Caco-2 (cell line): Measurements from ENCODE around the gene XXYLT1. TPM values are rescaled to one million over a fixed set of nuclear protein-coding genes. Genes with fewer than 3 reads are reported as not detected.

Experiments used
- BruUV-seq: library from RNA; stranded (reverse); fragments of 400-500 nt; replicated peaks from 2 replicates; lab custom pipeline; 2021; lab: Mats Ljungman, UMichigan
- CTCF ChIA-PET: fragments of 300-600 bp; sonication (Branson Sonifier 250); formaldehyde crosslinking; loops from one replicate; lab custom pipeline; 2022; ENCODE audit warnings: antibody characterized with exemption; lab: Charles Lee
- POLR2A ChIA-PET: fragments of 300-600 bp; sonication (Branson Sonifier 250); formaldehyde crosslinking; loops from one replicate; lab custom pipeline; 2022; ENCODE audit warnings: antibody characterized with exemption; lab: Charles Lee
- DNase-seq, 2 experiments: peaks; one replicate each; pipeline versions ENCODE4 v3.0.0 to v3.0.0-alpha.2; 2020 to 2022
- H3K27me3 ChIP-seq: replicated peaks from 2 replicates; pipeline ENCODE4 v1.6.0; 2011; ENCODE audit warnings: low read length; ENCODE audit not compliant: control insufficient read depth, insufficient read depth
- H3K36me3 ChIP-seq: 2 replicates; pipeline ENCODE4 v1.5.1; 2011; ENCODE audit warnings: low read length; ENCODE audit not compliant: control insufficient read depth, insufficient read depth
- H3K4me1 ChIP-seq: fragments of 250-450 bp; sonication (Bioruptor Pico); 2 replicates; pipeline ENCODE4 v1.5.1; 2020; ENCODE audit warnings: mild to moderate bottlenecking
- H3K4me3 ChIP-seq: 2 replicates; pipeline ENCODE4 v1.5.1; 2011; ENCODE audit warnings: low read depth, mild to moderate bottlenecking, control low read depth, low read length
- H3K9me3 ChIP-seq: fragments of 250-450 bp; sonication (Bioruptor Pico); 2 replicates; pipeline ENCODE4 v1.5.1; 2020; ENCODE audit warnings: mild to moderate bottlenecking, moderate library complexity
- H3K27ac Mint-ChIP-seq: one replicate; pipeline ENCODE4 v1.8.0; 2022; ENCODE audit warnings: mixed read lengths; ENCODE audit not compliant: unreplicated experiment
- H3K27me3 Mint-ChIP-seq: one replicate; pipeline ENCODE4 v1.8.0; 2022; ENCODE audit warnings: mixed read lengths; ENCODE audit not compliant: insufficient read depth, unreplicated experiment
- H3K36me3 Mint-ChIP-seq: one replicate; pipeline ENCODE4 v1.8.0; 2022; ENCODE audit warnings: mild to moderate bottlenecking, mixed read lengths; ENCODE audit not compliant: insufficient read depth, unreplicated experiment
- H3K4me1 Mint-ChIP-seq: one replicate; pipeline ENCODE4 v1.8.0; 2022; ENCODE audit warnings: low read depth, mixed read lengths; ENCODE audit not compliant: unreplicated experiment
- H3K4me3 Mint-ChIP-seq: one replicate; pipeline ENCODE4 v1.8.0; 2022; ENCODE audit warnings: mild to moderate bottlenecking, moderate library complexity, mixed read lengths; ENCODE audit not compliant: unreplicated experiment
- H3K9me3 Mint-ChIP-seq: one replicate; pipeline ENCODE4 v1.8.0; 2022; ENCODE audit warnings: mixed read lengths; ENCODE audit not compliant: unreplicated experiment
- CTCF ChIP-seq, 2 experiments: fragments of 200-600 bp in 1 of 2; IDR thresholded peaks; 1 replicate in 1 of 2; 2 replicates in 1 of 2; pipeline versions ENCODE4 v1.5.1 to v1.8.0; 2011 to 2022; ENCODE audit warnings: antibody characterized with exemption in 1 of 2, control low read depth in 1 of 2, inconsistent platforms in 1 of 2, low read depth in 1 of 2, low read length in 1 of 2, mild to moderate bottlenecking in 1 of 2, moderate library complexity in 1 of 2; ENCODE audit not compliant: insufficient read depth in 1 of 2, severe bottlenecking in 1 of 2, unreplicated experiment in 1 of 2
- intact Hi-C: fragments of 100-400 bp; cut with micrococcal nuclease; formaldehyde crosslinking; loops from one replicate; pipeline ENCODE4 v1.10.0; 2022; ENCODE audit not compliant: unreplicated experiment
- total RNA-seq: library from RNA; stranded (reverse); gene quantifications from 2 replicates; pipeline ENCODE4 v1.2.3, GENCODE V29; 2022

The XXYLT1 gene
- total RNA-seq, 1 experiment from 2014 or later, result 14.2 TPM

DNA sequence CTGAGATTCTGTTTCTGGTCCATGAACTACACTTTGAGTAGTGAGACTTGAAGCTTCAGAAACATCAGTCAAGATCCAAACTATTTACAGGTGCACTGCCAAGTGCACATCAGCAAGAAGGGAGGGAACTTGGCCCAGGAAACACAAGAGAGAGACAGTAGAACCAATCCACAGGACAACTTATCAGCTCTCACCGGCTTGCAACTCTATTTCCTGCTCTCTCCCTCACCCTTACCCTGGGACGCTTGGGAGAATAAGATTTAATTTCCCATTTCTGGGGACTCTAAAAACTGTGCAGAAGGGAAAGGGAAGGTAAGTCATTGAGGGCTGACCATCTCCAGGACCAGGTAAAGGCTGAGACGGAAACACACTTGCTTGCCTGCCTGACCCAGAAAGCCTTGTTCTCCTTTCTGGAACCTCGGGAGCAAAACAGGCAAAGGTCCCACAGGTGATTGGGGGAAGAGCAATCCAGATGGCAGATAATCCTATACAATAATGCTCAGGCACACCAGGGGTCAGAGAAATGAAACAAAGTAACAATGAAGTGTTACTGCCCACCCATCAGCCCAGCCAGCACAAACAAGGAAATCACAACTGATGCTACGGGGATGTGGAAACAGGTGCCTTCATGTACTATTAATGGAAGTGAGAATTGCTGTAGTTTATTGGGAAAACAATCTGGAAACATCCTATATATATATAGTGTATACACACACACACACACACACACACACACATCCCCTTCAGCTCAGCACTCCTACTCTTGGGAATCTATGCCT lies 154.4 kb downstream of the XXYLT1 start:
- H3K36me3 Mint-ChIP-seq, result no peaks in the 10 kb centered on the region
- POLR2A ChIA-PET, result no interaction called here
- no peaks in the 10 kb centered on the region for H3K27me3 Mint-ChIP-seq
- no peak for DNase-seq
- H3K4me1 Mint-ChIP-seq, result peaks cover 25% of the 10 kb centered on the region
- intact Hi-C loops, result loop anchor here (5.0 kb wide), 1 partner anchor 36 kb away; no protein-coding TSS in a partner anchor
- H3K9me3 Mint-ChIP-seq, result no peaks in the 10 kb centered on the region
- H3K36me3 ChIP-seq, result no peaks in the 10 kb centered on the region
- peaks cover 32% of the 10 kb centered on the region for H3K4me1 ChIP-seq
- BruUV-seq, result no TSS peak
- H3K27ac Mint-ChIP-seq, result no peak overlapping the region
- no peaks in the 10 kb centered on the region for H3K9me3 ChIP-seq
- no peak for TF ChIP-seq CTCF (IDR thresholded peaks at IDR 0.05; ENCODE audit: insufficient read depth in 1 of 2, low read depth in 1 of 2, low read length in 1 of 2, severe bottlenecking in 1 of 2, unreplicated experiment in 1 of 2)
- no peaks in the 10 kb centered on the region for H3K27me3 ChIP-seq
- CTCF ChIA-PET, result interaction anchor here (1.0 kb wide), 1 partner anchor 111 kb away, joined by 4 read pairs; no protein-coding TSS in a partner anchor
- H3K4me3 ChIP-seq, result no peak overlapping the region
- no peak overlapping the region for H3K4me3 Mint-ChIP-seq

GRCh38 chr3:195115600-195116406 lies 155.2 kb downstream of the XXYLT1 start:
- Mint-ChIP-seq H3K9me3 (no peaks in the 10 kb centered on the region), H3K27ac (no peak overlapping the region), H3K4me1 (peaks cover 25% of the 10 kb centered on the region), H3K27me3 (no peaks in the 10 kb centered on the region), H3K4me3 (no peak overlapping the region), H3K36me3 (no peaks in the 10 kb centered on the region)
- no peak for TF ChIP-seq CTCF (IDR thresholded peaks at IDR 0.05; ENCODE audit: insufficient read depth in 1 of 2, low read depth in 1 of 2, low read length in 1 of 2, severe bottlenecking in 1 of 2, unreplicated experiment in 1 of 2)
- H3K27me3 ChIP-seq, result no peaks in the 10 kb centered on the region
- no peak overlapping the region for H3K4me3 ChIP-seq
- intact Hi-C loops, result loop anchor here (5.0 kb wide), 1 partner anchor 36 kb away; no protein-coding TSS in a partner anchor
- no peak for DNase-seq
- no TSS peak for BruUV-seq
- no peaks in the 10 kb centered on the region for H3K36me3 ChIP-seq
- ChIA-PET CTCF (interaction anchor here (1.0 kb wide), 1 partner anchor 111 kb away, joined by 4 read pairs; no protein-coding TSS in a partner anchor), POLR2A (no interaction called here)
- H3K4me1 ChIP-seq, result peaks cover 30% of the 10 kb centered on the region
- H3K9me3 ChIP-seq, result no peaks in the 10 kb centered on the region
